Activated CD8-positive, alpha-beta memory T cell treated with anti-CD3 and anti-CD28 coated beads, Interleukin-2, amount 50 U/mL, for 24 hours (primary cell): ENCODE measurements around the gene LRRC37B.
"Not testable (repeated sequence)": the region's sequence is repeated elsewhere in the genome, so short reads cannot be mapped to it uniquely, and the experiment has no call there.

Experiments used
- DNase-seq: peaks from one replicate; pipeline ENCODE4 v3.0.0-alpha.2; 2020; ENCODE audit errors: extremely low read depth

LRRC37B gene

DNA sequence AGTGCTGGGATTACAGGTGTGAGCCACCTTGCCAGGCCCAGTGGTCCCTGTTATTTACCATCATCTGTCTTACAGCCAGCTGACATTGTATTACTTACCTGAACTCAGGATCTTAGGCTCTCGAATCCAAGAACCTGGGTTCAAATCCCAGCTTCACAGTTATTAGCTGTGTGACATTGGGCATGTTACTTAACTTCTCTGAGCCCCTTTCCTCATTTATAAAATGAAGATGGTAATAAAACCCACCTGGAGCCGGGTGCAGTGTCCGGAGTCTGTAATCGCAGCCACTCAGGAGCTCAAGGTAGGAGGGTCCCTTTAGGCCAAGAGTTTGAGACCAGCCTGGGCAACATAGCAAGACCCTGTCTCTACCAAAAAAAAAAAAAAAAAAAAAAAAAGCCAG is 79.7 kb downstream of the LRRC37B start:
- not testable (repeated sequence) for DNase-seq

- not testable (repeated sequence) for DNase-seq
Measured at GRCh38 chr17:32092062-32092461, 84.9 kb downstream of the LRRC37B start.

GRCh38 chr17:32099686-32100085 is 92.5 kb downstream of the LRRC37B start:
- DNase-seq: no peak

GRCh38 chr17:32100323-32100722 is 93.1 kb downstream of the LRRC37B start:
- DNase-seq: not testable (repeated sequence)

- no peak for DNase-seq
Measured at GRCh38 chr17:32100971-32101631, 93.9 kb downstream of the LRRC37B start.

DNA sequence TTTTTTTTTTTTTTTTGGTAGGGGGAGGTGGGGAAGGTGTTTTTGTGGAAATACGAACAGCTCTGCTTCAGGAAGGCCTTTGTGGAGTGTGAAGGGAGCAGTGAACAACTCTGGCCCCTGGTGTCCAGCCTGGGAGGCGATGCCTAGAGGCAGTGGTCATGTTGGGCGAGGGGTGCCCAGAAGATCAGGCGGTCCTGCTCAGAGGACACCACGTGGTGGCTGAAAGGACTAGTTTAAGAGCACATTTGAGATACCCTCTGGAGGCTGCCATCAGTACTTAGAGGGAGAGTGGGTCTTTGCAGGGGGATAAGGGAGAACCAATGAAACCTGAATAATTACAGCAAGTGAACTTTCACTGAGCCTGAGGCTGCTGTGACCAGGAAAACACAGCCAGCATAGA is 95.0 kb downstream of the LRRC37B start:
- DNase-seq: no peak

GRCh38 chr17:32102646-32103186 is 95.5 kb downstream of the LRRC37B start:
- DNase-seq: no peak
